Measurements from ENCODE around the gene GPR39.

Gene GPR39

DNA sequence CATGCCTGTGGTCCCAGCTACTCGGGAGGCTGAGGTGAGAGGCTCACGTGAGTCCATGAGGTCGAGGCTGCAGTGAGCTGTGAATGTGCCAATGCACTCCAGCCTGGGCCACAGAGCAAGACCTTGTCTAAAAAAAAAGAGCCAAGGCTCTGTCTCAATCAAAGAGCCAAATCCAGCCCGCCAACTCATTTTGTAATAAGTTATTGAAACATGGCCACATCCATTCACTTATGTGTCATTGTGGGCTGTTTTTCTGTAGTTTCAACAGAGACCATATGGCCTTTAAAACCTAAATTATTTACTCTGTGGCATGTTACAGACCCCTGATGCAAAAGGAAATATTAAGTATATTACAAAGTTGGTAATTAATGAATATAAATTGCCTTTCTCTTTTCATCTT, 60.8 kb downstream of the GPR39 start:
- TF ChIP-seq, protein P1, sequence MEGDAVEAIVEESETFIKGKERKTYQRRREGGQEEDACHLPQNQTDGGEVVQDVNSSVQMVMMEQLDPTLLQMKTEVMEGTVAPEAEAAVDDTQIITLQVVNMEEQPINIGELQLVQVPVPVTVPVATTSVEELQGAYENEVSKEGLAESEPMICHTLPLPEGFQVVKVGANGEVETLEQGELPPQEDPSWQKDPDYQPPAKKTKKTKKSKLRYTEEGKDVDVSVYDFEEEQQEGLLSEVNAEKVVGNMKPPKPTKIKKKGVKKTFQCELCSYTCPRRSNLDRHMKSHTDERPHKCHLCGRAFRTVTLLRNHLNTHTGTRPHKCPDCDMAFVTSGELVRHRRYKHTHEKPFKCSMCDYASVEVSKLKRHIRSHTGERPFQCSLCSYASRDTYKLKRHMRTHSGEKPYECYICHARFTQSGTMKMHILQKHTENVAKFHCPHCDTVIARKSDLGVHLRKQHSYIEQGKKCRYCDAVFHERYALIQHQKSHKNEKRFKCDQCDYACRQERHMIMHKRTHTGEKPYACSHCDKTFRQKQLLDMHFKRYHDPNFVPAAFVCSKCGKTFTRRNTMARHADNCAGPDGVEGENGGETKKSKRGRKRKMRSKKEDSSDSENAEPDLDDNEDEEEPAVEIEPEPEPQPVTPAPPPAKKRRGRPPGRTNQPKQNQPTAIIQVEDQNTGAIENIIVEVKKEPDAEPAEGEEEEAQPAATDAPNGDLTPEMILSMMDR (IDR thresholded peaks at IDR 0.05; ENCODE audit: extremely low read depth, missing control alignments) = no peak
- no peak for DNase-seq (ENCODE audit: low spot score)

DNA sequence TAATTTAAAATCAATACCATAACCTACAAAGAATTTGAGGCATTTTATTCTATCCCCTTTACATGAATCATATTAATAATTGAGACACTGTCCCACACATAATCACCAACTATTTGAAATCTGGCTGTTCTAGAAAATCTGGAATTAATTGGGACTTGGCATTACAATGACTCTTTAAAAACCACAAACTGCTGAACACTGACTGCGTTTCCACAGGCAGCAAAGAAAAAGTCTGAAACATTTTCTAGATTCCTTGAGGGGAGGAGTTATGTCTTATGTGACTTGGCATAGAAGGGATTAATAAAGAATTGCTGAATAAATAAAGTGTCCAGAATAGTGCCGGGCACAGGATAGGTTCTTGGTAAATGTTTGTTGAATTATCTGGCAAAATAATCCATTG, 61.4 kb downstream of the GPR39 start:
- TF ChIP-seq, protein P1 (IDR thresholded peaks at IDR 0.05; ENCODE audit: extremely low read depth, missing control alignments) = no peak
- no peak for DNase-seq (ENCODE audit: low spot score)

DNA sequence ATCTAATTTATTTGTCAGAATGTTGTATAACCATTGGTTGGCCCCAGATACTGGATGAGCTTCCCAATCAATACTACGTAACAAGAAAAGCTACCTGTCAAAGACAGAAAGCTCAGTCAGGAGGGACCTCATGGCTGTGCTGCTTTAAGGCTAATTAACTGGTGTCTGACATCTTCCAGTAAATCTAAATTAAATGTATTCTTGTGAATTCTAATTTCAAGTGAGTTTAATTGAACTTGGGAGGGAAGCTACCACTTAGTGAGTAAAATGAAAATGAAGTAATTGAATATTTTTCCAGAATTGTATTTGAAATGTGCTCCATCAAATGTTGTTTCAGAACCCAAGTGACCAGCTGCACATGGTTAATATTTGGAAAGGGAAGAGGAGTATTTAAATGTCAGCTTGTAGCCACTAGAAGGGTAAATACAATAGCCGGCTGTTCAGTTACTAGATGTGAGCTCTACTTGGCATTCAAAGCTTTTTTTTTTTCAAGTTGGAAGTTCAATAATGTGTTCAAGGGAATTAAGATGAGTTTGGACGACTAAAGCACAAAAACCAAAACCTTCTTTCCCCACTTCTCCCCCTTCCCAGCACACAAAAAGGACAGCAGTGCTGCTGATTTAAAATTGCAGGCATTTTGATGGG, 62.0 kb downstream of the GPR39 start:
- no peak for DNase-seq (ENCODE audit: low spot score)

DNA sequence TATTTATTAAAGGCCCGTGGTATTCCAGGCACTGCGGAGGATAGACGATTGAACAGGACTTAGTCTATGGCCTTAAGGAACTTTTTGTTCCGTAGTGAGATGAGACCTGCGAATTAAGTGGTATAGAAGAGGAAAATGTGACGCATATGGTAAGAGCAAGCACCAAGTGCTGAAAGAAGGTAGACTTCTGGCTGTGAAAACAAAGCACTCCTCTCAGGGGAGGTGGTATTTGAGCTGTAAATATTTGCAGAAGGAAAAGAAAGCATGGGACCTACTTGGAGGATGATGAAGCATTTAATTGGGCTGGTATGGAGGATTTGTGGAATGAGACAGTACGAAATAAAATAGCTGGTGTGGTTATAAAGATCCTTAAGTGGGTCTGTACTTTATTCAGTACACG, 62.5 kb downstream of the GPR39 start:
- DNase-seq (ENCODE audit: low spot score) = no peak
- TF ChIP-seq, protein P1 (IDR thresholded peaks at IDR 0.05; ENCODE audit: extremely low read depth, missing control alignments) = no peak

More for the DNA sequence above, 62.0 kb downstream of the GPR39 start:
- TF ChIP-seq, protein P1 (IDR thresholded peaks at IDR 0.05; ENCODE audit: extremely low read depth, missing control alignments) = no peak

DNA sequence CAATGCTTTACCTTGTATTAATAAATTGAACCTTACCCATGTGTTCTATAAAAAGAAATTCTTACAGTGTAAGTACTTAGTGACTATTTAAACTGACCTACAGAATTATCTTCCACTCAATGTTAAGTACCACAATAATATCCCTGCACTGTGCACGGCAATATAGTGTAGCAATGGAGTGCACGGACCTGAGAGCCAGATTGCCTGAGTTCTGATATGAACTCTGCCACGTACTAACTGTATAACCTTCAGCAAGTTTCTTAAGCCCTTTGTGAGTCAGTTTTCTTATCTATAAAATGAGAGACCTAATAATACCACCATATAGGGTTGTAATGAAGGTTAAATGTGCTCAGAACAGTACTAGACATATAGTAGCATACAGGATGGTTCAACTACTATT, 66.2 kb downstream of the GPR39 start:
- DNase-seq (ENCODE audit: low spot score) = no peak
- TF ChIP-seq, protein P1 (IDR thresholded peaks at IDR 0.05; ENCODE audit: extremely low read depth, missing control alignments) = no peak

DNA sequence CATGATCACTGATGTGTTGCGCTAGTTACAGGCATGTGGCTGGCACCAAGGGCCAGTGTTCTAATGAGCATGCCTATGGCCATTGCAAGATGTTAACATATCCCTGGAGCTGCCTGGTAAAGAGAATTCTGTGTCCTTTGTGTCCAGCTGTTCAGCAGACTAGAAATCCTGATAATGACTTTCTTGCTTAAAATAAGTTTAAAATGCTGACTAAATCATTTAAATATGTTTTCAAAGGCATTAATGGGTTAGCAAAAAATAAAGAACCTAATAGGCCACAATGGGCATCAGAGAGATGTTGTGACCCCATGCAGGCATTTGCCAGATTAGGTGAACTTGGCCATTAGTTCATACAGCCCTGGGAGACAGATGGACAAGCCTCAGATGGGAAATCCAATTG, 67.5 kb downstream of the GPR39 start:
- TF ChIP-seq, protein P1 (IDR thresholded peaks at IDR 0.05; ENCODE audit: extremely low read depth, missing control alignments) = no peak
- no peak for DNase-seq (ENCODE audit: low spot score)

DNA sequence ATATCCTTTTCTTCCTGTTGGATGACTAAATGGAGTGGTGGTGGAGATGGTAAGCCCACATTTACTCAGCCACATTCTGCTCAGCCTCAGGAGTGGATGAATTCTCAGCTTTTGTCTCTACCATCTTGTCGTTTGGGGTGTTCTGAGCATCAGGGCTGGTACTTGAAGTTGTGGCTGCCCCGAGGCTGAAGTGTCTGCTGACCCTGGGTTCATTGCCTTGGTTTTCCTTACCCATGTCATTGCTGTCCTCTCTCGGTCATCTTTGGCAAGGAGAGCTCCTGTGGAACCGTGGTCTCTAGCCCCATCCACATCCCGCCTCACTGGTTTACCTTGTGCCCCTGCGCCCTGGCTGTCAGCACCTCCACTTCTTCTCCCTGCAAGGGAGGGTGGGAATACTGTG, 71.9 kb downstream of the GPR39 start:
- TF ChIP-seq, protein P1 (IDR thresholded peaks at IDR 0.05; ENCODE audit: extremely low read depth, missing control alignments) = no peak
- DNase-seq (ENCODE audit: low spot score) = no peak
